Measurements from ENCODE around the gene MTG2. TPM values are rescaled to one million over a fixed set of nuclear protein-coding genes. Genes with fewer than 3 reads are reported as not detected.

MTG2 gene
- total and polyA plus RNA-seq, 2 of the 4 experiments (the other 2 are of a cell fraction): 11.5 to 25.2 TPM

DNA sequence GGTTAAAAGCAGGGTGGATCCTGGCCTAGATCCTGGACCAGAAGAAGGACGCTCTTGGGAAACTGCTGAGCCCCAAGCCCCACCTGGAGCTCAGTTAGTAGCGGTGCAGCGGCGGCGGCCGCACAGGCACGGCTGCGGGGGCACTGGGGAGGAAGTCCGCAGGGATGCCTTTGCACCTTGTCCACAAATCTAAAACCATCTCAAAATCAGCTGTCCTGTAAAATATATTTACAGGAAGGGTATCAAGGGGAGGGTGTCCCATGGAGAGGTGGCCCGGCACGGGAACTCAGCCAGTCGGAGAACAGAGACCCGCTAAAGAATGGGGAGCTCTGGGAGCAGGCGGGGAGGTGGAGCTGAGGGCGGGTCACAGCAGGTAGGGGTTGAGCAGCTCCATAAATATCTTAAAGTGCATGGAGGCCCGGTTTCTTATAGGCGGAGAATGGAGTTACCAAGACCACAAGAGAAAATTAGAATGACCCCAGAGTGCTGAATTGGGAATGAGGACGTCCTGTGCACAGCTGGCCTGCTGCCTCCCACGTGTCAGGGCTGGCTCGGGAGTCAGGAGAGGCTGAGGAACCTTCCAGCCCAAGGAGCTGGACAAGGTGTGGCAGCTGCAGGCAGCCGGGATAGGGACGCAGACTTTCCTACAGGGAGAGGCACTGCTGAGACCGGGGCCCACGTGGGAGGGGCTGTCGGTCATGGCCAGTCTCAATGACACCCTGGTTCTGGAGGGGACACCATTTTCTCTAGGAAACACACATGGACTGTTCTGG, 8.0 kb downstream of the MTG2 start:
- no peak overlapping the region for H2BK20ac ChIP-seq (ENCODE audit: low read depth, low read length)
- DNase-seq: no peak
- in situ Hi-C loops (cut with MboI; ENCODE audit: low sequenced_read_pairs): no loop called here

More for the DNA sequence above, 8.0 kb downstream of the MTG2 start:
- Histone ChIP-seq H3K4ac (ENCODE audit: low read depth, low read length) (no peak overlapping the region), H3K9me3 (ENCODE audit: control insufficient read depth, insufficient read depth, low read length) (no peaks in the 10 kb centered on the region), H3K9me1 (ENCODE audit: insufficient read depth, low read length) (peaks cover 2% of the 10 kb centered on the region; the same call in 1 of the 2 replicates), H3K4me2 (ENCODE audit: low read depth, low read length) (no peak overlapping the region), H2BK15ac (ENCODE audit: low read depth, low read length) (no peak overlapping the region), H3K56ac (ENCODE audit: extremely low read depth, insufficient read depth, low read length) (no peak overlapping the region), H4K8ac (ENCODE audit: low read depth in 2 of 2, low read length in 2 of 2) (no peak overlapping the region), H2AK9ac (replicated peaks; ENCODE audit: low read depth, low read length, poor library complexity) (no peak overlapping the region), H4K5ac (ENCODE audit: low read depth, low read length) (no peak overlapping the region), H4K91ac (ENCODE audit: insufficient read depth, low read depth, low read length) (no peak overlapping the region), H2AFZ (replicated peaks; ENCODE audit: low read length, poor library complexity) (no peak overlapping the region), H3K27me3 (ENCODE audit: control insufficient read depth, insufficient read depth, low read length) (no peaks in the 10 kb centered on the region), H3K4me1 (ENCODE audit: control insufficient read depth, insufficient read depth, low read length) (peaks cover 3% of the 10 kb centered on the region), H3K36me3 (ENCODE audit: control insufficient read depth, insufficient read depth, low read length) (peaks cover 21% of the 10 kb centered on the region), H3K27ac (ENCODE audit: insufficient read depth, low read length) (no peak overlapping the region), H2BK120ac (ENCODE audit: low read depth, low read length) (no peak overlapping the region), H3K79me1 (ENCODE audit: low read depth in 1 of 2, low read length in 2 of 2) (peaks cover 15 to 63% of the 10 kb centered on the region in 2 experiments), H3K18ac (ENCODE audit: low read depth, low read length) (no peak overlapping the region), H3K14ac (replicated peaks; ENCODE audit: low read depth, low read length) (no peak overlapping the region), H3K4me3 (ENCODE audit: insufficient read depth, low read depth, low read length) (no peak overlapping the region), H3K23ac (ENCODE audit: low read depth, low read length) (no peak overlapping the region), H2AK5ac (ENCODE audit: low read depth, low read length) (no peak overlapping the region), H3K9ac (ENCODE audit: low read depth, low read length) (no peak overlapping the region), H2BK5ac (ENCODE audit: low read depth, low read length, poor library complexity, severe bottlenecking) (no peak overlapping the region), H4K20me1 (ENCODE audit: insufficient read depth, low read length) (peaks cover 25% of the 10 kb centered on the region; the same call in 1 of the 2 replicates)
- no TSS peak for BruUV-seq (replicated peaks)
- intact Hi-C loops (cut with micrococcal nuclease): no loop called here
- ChIA-PET CTCF (no interaction called here), POLR2A (ENCODE audit: unreplicated experiment) (no interaction called here)
- 69% methylated on average over 8 of the region's 25 CpGs; no CpG with 5 or more reads in 1 of the 2 experiments for WGBS, 2 experiments (ENCODE audit: extremely low coverage in 2 of 2, insufficient read length in 1 of 2)
- dilution Hi-C loops (cut with HindIII; ENCODE audit: low sequenced_read_pairs, unreplicated experiment): no loop called here
- TF ChIP-seq MAFK (IDR thresholded peaks at IDR 0.05; ENCODE audit: low read depth, low read length) (no peak), BHLHE40 (IDR thresholded peaks at IDR 0.05; ENCODE audit: low read depth, low read length) (no peak), FOS (IDR thresholded peaks at IDR 0.05; ENCODE audit: low read depth, low read length) (no peak)
- TF ChIP-seq, protein P1, sequence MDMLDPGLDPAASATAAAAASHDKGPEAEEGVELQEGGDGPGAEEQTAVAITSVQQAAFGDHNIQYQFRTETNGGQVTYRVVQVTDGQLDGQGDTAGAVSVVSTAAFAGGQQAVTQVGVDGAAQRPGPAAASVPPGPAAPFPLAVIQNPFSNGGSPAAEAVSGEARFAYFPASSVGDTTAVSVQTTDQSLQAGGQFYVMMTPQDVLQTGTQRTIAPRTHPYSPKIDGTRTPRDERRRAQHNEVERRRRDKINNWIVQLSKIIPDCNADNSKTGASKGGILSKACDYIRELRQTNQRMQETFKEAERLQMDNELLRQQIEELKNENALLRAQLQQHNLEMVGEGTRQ (IDR thresholded peaks at IDR 0.05; ENCODE audit: low read depth, low read length): no peak
- ATAC-seq (ENCODE audit: low read depth): no peak

Measured in IMR-90 (cell line).